Activated naive CD4-positive, alpha-beta T cell treated with anti-CD3 and anti-CD28 coated beads, Interleukin-2, amount 50 U/mL, for 24 hours (primary cell): ENCODE data around the gene CD36.

Source experiments
- H3K27ac Mint-ChIP-seq: one replicate; pipeline ENCODE4 v1.8.0; 2021; ENCODE audit warnings: mild to moderate bottlenecking, mixed read lengths
- H3K27me3 Mint-ChIP-seq: one replicate; pipeline ENCODE4 v1.8.0; 2021; ENCODE audit warnings: mixed read lengths
- H3K36me3 Mint-ChIP-seq: one replicate; pipeline ENCODE4 v1.8.0; 2021; ENCODE audit warnings: mixed read lengths
- H3K4me1 Mint-ChIP-seq: one replicate; pipeline ENCODE4 v1.8.0; 2021; ENCODE audit warnings: mixed read lengths
- H3K4me3 Mint-ChIP-seq: one replicate; pipeline ENCODE4 v1.8.0; 2021; ENCODE audit warnings: mild to moderate bottlenecking, mixed read lengths
- H3K9me3 Mint-ChIP-seq: one replicate; pipeline ENCODE4 v1.8.0; 2021; ENCODE audit warnings: mixed read lengths

Gene CD36

GRCh38 chr7:80637454-80637853, 988 bp upstream of the CD36 start:
- Mint-ChIP-seq H3K27me3 (no peaks in the 10 kb centered on the region), H3K36me3 (no peaks in the 10 kb centered on the region), H3K4me1 (no peaks in the 10 kb centered on the region), H3K4me3 (no peak overlapping the region), H3K27ac (no peak overlapping the region), H3K9me3 (no peaks in the 10 kb centered on the region)

- Mint-ChIP-seq H3K27ac (no peak overlapping the region), H3K4me3 (no peak overlapping the region), H3K9me3 (no peaks in the 10 kb centered on the region), H3K27me3 (no peaks in the 10 kb centered on the region), H3K4me1 (no peaks in the 10 kb centered on the region), H3K36me3 (no peaks in the 10 kb centered on the region)
These were observed 569 bp downstream of the CD36 start for GRCh38 chr7:80639011-80639410.

GRCh38 chr7:80640846-80641245, 2.4 kb downstream of the CD36 start:
- no peaks in the 10 kb centered on the region for H3K36me3 Mint-ChIP-seq
- no peak overlapping the region for H3K4me3 Mint-ChIP-seq
- H3K27ac Mint-ChIP-seq: no peak overlapping the region
- no peaks in the 10 kb centered on the region for H3K27me3 Mint-ChIP-seq
- no peaks in the 10 kb centered on the region for H3K9me3 Mint-ChIP-seq
- H3K4me1 Mint-ChIP-seq: no peaks in the 10 kb centered on the region

- H3K4me1 Mint-ChIP-seq: no peaks in the 10 kb centered on the region
- H3K27me3 Mint-ChIP-seq: no peaks in the 10 kb centered on the region
- no peak overlapping the region for H3K4me3 Mint-ChIP-seq
- H3K9me3 Mint-ChIP-seq: peaks cover 4% of the 10 kb centered on the region
- H3K27ac Mint-ChIP-seq: no peak overlapping the region
- no peaks in the 10 kb centered on the region for H3K36me3 Mint-ChIP-seq
These were observed 3.1 kb downstream of the CD36 start for GRCh38 chr7:80641548-80641947.

- no peak overlapping the region for H3K27ac Mint-ChIP-seq
- H3K4me3 Mint-ChIP-seq: no peak overlapping the region
- no peaks in the 10 kb centered on the region for H3K36me3 Mint-ChIP-seq
- no peaks in the 10 kb centered on the region for H3K27me3 Mint-ChIP-seq
- peaks cover 4% of the 10 kb centered on the region for H3K9me3 Mint-ChIP-seq
- no peaks in the 10 kb centered on the region for H3K4me1 Mint-ChIP-seq
These were observed 4.4 kb downstream of the CD36 start for GRCh38 chr7:80642871-80643270.

GRCh38 chr7:80643336-80643915, 5.0 kb downstream of the CD36 start:
- H3K9me3 Mint-ChIP-seq: peaks cover 4% of the 10 kb centered on the region
- H3K27me3 Mint-ChIP-seq: no peaks in the 10 kb centered on the region
- no peak overlapping the region for H3K4me3 Mint-ChIP-seq
- H3K27ac Mint-ChIP-seq: no peak overlapping the region
- no peaks in the 10 kb centered on the region for H3K4me1 Mint-ChIP-seq
- no peaks in the 10 kb centered on the region for H3K36me3 Mint-ChIP-seq

GRCh38 chr7:80644054-80644453, 5.6 kb downstream of the CD36 start:
- Mint-ChIP-seq H3K27ac (no peak overlapping the region), H3K27me3 (no peaks in the 10 kb centered on the region), H3K36me3 (no peaks in the 10 kb centered on the region), H3K9me3 (peaks cover 4% of the 10 kb centered on the region), H3K4me3 (no peak overlapping the region), H3K4me1 (no peaks in the 10 kb centered on the region)

GRCh38 chr7:80646083-80646865, 7.8 kb downstream of the CD36 start:
- peaks cover 4% of the 10 kb centered on the region for H3K9me3 Mint-ChIP-seq
- no peaks in the 10 kb centered on the region for H3K4me1 Mint-ChIP-seq
- H3K27ac Mint-ChIP-seq: no peak overlapping the region

GRCh38 chr7:80647436-80647835, 9.0 kb downstream of the CD36 start:
- no peak overlapping the region for H3K4me3 Mint-ChIP-seq
- H3K27ac Mint-ChIP-seq: no peak overlapping the region
- H3K36me3 Mint-ChIP-seq: no peaks in the 10 kb centered on the region
- no peaks in the 10 kb centered on the region for H3K4me1 Mint-ChIP-seq
- no peaks in the 10 kb centered on the region for H3K27me3 Mint-ChIP-seq
- H3K9me3 Mint-ChIP-seq: peaks cover 4% of the 10 kb centered on the region

More at GRCh38 chr7:80646083-80646865, 7.8 kb downstream of the CD36 start:
- Mint-ChIP-seq H3K4me3 (no peak overlapping the region), H3K36me3 (no peaks in the 10 kb centered on the region), H3K27me3 (no peaks in the 10 kb centered on the region)

- Mint-ChIP-seq H3K9me3 (peaks cover 4% of the 10 kb centered on the region), H3K4me3 (no peak overlapping the region), H3K27me3 (no peaks in the 10 kb centered on the region), H3K27ac (no peak overlapping the region), H3K36me3 (no peaks in the 10 kb centered on the region), H3K4me1 (no peaks in the 10 kb centered on the region)
These were observed 9.7 kb downstream of the CD36 start for GRCh38 chr7:80648031-80648600.

- Mint-ChIP-seq H3K9me3 (peaks cover 4% of the 10 kb centered on the region), H3K27ac (no peak overlapping the region), H3K4me1 (no peaks in the 10 kb centered on the region), H3K36me3 (no peaks in the 10 kb centered on the region), H3K27me3 (no peaks in the 10 kb centered on the region), H3K4me3 (no peak overlapping the region)
These were observed 10.6 kb downstream of the CD36 start for GRCh38 chr7:80649011-80649410.

GRCh38 chr7:80650030-80650429, 11.6 kb downstream of the CD36 start:
- H3K36me3 Mint-ChIP-seq: no peaks in the 10 kb centered on the region
- H3K27me3 Mint-ChIP-seq: no peaks in the 10 kb centered on the region
- H3K4me1 Mint-ChIP-seq: no peaks in the 10 kb centered on the region
- peaks cover 4% of the 10 kb centered on the region for H3K9me3 Mint-ChIP-seq
- H3K4me3 Mint-ChIP-seq: no peak overlapping the region
- H3K27ac Mint-ChIP-seq: no peak overlapping the region

GRCh38 chr7:80651471-80651870, 13.0 kb downstream of the CD36 start:
- no peaks in the 10 kb centered on the region for H3K27me3 Mint-ChIP-seq

GRCh38 chr7:80653244-80653643, 14.8 kb downstream of the CD36 start:
- Mint-ChIP-seq H3K9me3 (no peaks in the 10 kb centered on the region), H3K27me3 (no peaks in the 10 kb centered on the region), H3K4me1 (no peaks in the 10 kb centered on the region), H3K27ac (no peak overlapping the region), H3K4me3 (no peak overlapping the region), H3K36me3 (no peaks in the 10 kb centered on the region)

More at GRCh38 chr7:80651471-80651870, 13.0 kb downstream of the CD36 start:
- Mint-ChIP-seq H3K9me3 (no peaks in the 10 kb centered on the region), H3K4me1 (no peaks in the 10 kb centered on the region), H3K36me3 (no peaks in the 10 kb centered on the region), H3K27ac (no peak overlapping the region), H3K4me3 (no peak overlapping the region)

- H3K27me3 Mint-ChIP-seq: no peaks in the 10 kb centered on the region
- no peaks in the 10 kb centered on the region for H3K36me3 Mint-ChIP-seq
- H3K27ac Mint-ChIP-seq: no peak overlapping the region
- H3K9me3 Mint-ChIP-seq: no peaks in the 10 kb centered on the region
- no peaks in the 10 kb centered on the region for H3K4me1 Mint-ChIP-seq
- H3K4me3 Mint-ChIP-seq: no peak overlapping the region
These were observed 16.5 kb downstream of the CD36 start for GRCh38 chr7:80654887-80655340.

GRCh38 chr7:80656029-80656428, 17.6 kb downstream of the CD36 start:
- Mint-ChIP-seq H3K4me3 (no peak overlapping the region), H3K9me3 (no peaks in the 10 kb centered on the region), H3K36me3 (no peaks in the 10 kb centered on the region)

More at GRCh38 chr7:80656029-80656428, 17.6 kb downstream of the CD36 start:
- Mint-ChIP-seq H3K4me1 (no peaks in the 10 kb centered on the region), H3K27me3 (no peaks in the 10 kb centered on the region), H3K27ac (no peak overlapping the region)
